NCI-H2171 treated with DMSO at 0.1 percent for 48 hours (cell line): ENCODE data around the gene ATP5PD.

Experiments
- DNase-seq: peaks from one replicate; lab custom pipeline; 2025; lab: John Stamatoyannopoulos, UW

The ATP5PD gene

DNA sequence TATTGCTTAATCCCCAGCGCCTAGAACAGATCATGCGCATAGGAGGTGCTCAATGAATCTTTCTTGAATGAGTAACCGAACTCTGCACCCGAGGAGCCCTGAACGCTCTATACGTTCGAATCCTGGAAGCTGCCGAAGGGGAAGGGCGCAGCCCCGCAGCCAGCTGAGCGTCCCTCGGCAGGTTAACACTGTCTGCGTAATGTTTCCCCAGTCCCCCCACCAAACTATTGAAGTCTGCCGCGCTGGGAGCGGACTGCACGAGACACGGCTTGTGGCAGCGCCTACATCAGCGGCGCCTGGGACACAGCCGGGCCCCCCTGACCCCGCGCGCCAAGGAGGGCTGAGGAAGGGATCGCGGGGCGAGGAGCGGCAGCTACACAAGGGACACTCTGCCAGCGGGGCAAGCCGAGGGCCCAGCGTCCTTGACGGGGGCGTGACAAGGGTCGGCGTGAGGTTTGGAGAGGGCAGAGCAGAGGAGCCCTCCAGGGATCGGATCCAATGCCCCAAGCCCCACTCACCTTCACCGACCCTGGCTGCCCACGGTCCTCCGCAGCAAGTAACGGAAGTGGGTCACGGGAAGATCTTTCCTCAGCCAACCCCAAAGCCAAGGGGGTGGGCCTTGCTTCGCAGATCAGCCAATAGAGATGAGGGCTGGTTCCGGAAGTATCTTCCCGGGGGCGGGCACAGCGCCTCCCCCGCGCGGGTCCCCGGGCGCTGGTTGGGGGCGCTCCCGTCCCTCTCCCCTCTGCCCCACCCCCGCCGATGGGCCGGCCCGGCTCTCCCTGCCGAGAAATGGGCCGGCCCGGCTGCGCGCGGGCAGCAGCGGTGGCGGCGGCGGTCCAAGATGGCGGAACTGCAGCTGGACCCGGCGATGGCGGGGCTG lies at the start of gene ATP5PD, which contains the start of gene KCTD2:
Gene ATP5PD (minus strand): TSS at position 563 of the 883 bp plus-strand sequence. CDS start 4,319 bp downstream, outside the sequence.
Gene KCTD2 (plus strand): TSS at position 819 of the 883 bp plus-strand sequence. CDS start 26 bp downstream, at position 845.
- peak; percentile 95 for DNase-seq

DNA sequence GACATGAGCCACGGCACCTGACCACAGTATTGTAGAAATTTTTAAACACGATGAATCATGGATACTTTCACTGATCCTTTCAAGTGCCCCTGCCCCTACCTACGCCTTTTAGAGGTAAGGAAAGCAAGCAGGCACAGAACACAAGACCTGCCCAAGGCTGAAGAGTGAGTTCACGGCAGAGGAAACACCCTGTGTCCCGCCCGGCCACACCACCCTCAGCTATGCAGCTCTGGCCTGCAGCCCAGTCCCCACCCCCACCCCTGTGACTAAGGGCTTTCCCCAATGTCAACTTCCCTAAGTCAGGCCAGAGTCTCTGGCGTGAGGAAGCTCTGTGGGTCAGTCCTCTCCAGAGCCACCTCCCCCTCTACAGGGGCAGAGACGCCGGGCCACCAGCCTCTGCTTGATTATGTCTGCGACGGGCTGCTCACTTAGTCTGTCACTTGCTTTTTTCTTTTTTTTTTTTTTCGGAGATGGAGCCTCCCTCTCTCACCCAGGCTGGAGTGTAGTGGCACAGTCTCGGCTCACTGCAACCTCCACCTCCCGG lies 49.4 kb upstream of the ATP5PD start:
- DNase-seq, result no peak

DNA sequence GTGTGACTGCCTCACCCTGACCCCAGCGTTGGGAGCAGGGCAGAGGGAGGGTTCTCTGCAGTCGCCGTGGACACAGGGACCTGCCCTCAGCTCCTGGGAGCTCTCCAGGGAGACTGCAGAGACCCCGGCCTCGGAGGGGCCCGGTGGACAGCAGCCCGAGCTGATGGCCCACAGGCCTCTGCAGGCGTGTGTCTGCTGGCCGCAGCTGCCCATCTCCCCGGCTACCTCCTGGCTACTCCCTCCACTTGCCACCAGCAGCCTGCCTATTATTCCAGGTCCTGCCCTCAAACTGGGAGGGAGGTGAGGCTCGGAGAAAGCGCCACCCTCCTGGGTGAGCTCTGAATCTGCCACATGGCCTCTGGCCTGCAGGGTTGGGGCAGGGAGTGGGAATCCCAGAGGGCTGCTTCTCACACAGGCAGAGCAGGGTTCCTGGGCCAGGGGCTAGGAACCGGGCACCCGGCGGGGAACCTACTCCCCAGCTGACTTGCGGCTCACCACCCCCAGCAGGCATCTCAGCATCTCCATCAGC lies 48.2 kb upstream of the ATP5PD start:
- DNase-seq, result no peak

DNA sequence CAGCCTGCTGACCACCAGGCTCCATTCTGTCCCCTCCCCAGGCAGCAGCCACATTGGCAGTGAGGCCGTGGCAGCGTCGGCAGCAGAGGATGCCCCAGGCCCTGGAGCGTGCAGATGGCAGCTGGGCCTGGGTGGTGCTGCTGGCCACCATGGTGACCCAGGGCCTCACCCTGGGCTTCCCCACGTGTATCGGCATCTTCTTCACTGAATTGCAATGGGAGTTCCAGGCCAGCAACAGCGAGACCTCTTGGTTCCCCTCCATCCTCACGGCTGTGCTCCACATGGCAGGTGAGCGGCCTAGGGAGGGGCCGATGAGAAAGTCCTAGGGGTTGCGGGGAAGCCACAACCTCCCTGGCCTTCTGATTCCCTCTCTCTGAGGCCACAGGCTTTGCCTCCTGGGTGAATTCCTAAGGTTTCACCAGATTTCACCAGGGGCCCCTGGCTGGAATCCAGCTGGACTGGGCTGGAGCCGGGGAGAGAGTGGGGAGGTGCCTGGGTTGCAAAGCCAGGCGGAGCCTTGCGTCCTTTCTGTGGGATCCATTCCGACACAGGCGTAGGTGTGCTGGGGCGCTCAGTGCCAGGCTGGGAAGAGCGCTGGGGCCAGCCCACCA lies 46.9 kb upstream of the ATP5PD start:
- DNase-seq, result no peak

DNA sequence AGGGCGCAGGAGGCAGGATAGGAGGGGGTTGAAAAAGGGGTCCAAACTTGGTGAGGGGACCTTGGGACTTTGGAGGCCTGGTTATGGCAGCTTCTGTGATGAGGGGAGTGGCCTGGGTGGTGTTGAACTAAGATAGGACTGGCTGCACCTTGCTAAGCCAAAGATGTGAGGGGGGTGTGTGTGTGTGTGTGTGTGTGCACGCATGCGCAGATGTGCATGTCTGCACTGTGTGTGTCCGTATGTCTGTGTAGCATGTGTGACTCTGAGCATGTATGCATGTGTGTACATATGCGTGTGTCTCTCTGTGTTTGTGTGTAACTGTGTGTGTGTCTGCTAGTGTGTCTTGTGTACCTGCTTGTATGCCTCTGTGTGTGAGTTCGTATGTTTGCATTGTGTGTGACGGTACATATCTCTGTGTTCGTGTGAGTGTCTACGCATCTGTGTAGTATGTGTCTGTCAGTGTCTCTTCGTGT lies 45.1 kb upstream of the ATP5PD start:
- DNase-seq, result no peak

DNA sequence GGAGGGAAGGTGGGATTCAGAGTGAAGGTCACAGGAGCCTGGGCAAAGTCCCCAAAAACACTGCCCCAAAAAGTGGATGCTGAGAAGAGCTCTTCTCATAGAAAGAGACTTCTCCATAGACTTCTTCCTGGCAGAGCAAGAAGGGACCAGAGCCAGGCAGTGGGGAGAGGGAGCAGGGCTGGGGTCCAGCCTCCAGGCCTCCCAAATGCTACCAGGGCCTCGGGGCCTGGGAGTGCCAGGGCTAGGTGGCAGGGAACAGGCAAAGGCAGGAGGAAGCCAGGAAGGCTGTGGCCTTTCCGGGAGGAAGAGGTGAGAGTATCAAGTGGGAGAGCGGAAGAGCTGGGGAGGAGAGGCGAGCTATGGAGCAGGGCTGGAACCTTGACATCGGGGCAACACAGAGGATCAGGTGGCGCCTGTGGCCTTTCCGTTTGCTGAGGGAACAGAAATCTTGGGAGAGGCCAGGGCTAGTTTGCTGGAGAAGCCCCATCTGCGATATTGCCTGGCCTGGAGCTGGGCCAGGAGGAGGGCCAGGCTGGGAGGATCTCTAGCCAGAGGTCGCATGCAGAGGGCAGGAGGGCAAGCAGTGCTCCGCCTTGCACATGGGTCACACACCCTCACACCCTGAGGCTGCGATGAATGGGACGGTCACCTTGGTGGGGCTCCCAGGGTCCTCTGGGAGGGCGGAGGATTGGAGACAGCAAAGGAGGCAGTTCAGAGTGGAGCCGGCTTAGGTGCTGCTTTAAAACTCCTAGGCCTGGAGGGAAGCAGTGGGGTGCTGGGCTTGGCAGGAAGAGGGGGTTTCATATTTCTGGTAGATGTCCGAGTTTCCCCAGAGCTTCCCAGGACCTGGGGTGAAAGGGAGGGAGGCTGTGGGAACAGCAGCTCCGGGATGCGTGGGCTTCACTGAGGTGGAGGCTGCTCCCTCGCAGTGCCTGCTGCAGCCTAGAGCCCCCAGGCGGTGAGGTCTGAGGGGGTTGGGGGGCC lies 44.4 kb upstream of the ATP5PD start:
- peak; percentile 7 for DNase-seq

DNA sequence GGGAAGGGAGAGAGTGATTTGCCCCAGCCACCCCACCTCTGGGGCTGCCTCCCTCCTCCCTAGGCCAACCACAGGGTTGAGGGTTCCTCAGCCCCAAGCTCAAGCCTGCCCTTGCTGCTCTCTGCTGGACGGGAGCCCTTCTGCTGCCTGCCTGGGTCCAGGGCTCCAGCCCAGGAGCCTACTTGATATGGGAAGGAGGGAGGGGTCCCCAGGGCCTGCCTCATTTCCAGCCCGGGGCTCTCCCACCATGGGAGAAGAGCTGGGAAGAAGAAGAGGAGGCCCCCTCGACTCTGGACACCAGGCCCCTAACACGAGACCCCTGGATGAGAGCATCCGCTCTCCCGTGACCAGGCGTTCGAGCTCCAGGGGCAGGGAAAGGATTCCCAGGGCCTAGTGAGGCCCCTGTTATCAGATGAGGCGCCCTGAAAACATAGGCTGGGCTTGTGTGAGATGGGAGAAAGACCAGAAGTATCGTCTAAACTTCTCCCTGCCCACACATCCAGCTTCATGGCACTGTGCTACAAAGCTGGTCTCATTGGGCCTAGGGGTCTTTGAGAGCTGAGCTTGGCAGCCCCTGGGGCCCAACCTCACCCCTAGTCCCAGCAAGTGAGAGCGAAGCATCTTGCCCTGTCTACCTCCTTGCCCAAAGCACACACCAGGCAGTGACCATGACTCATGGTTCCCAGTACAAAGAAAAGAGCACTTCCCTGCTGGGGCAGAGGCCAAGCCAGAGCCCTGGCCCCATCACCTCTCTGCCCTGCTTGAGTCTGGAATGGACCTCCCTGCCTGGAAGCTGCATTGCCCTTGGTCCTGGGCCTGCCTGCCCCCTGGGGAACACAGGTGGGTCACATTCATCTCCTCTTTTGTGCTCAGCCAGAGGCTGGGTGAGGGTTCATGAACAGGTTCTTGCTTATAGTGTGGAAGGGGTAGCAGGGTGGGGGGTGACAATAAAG lies 42.0 kb upstream of the ATP5PD start:
- no peak for DNase-seq

DNA sequence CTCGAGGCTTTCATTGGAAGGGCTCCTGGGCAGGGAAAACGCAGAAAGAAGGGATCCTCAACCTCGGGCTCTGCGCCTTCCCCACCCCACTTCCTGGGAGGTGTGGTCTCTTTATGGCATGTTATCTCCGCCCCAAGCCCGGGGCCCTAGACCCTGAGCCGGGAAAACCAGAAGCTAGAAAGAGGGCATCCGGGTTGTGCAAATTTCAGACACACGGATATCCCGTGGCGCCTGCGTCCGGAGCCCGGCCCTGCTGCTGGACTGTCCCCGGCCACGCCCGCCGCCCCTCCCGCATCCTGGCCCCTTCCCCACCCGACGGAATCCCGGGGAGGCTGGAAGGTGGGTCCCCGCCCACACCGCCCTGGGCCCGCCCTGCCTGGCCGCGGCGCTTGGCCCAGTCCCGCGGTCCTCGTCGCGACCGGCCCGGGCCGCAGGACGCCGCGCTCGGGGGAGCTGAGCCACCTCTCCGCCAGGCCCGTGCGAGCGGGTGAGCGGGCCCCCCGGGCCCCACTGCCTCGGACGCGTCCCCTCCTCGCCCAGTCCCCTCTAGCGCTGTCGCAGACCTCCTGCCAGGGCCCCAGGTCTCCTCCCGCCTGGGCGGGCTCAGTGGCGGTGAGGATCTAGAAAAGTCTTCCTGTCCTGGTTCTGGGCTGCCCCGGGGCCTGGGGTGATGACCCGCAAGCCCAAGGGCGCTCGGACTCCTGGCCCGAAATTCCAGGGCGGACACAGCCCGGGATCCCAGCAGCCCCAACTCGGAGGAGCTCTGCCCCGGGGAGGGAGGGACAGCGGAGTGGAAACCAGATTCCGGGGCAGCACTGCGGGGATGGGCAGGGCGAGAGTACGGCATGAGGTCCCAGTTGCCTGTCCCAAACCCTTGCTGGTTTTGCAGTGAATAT lies 41.0 kb upstream of the ATP5PD start, which contains the start of gene SLC16A5:
Gene SLC16A5 (plus strand): TSS at position 397 of the 896 bp plus-strand sequence. CDS start 5,683 bp downstream, outside the sequence.
- DNase-seq, result no peak

DNA sequence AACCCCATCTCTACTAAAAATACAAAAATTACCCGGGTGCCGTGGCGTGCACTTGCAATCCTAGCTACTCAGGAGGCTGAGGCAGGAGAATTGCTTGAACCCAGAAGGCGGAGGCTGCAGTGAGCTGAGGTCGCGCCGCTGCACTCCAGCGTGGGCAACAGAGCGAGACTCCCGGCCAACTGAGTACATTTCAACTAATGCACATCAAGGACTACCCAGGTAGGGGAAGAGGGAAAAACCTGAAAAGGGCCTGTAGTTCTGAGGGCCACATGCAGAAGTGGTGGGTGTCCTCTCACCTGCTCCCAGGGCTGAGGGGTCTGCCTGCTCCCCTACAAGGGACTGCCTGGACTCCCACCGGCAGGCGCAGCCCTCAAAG lies 40.4 kb upstream of the ATP5PD start:
- no peak for DNase-seq

DNA sequence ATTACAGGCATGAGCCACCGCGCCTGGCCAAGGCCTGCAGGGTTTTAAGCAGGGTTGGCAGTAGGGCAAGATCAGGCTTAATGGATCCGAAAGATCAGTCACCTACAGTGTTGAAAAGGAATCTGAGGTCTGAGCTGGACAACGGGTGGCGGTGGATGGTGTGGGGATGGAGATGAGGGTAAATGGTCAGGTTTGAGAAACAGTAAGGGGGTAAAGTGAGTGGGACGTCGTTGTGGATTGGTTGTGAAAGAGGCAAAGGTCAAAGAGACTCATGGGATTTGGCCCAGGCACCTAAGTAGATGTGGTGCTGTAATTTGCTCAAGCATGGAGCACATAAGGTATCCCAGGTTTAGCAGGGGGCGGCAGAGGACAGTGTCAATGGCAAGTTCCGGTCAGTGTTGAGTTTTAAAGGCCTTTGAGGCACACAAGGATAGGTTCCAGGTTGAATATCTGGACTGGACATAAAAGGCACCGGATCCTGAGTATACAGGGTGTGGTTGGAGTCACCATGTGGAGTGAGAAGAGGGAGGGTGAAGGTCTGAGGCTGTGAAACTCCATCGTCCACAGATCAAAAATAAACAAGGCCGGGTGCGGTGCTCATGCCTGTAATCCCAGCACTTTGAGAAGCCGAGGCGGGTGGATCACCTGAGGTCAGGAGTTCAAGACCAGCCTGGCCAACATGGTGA lies 39.9 kb upstream of the ATP5PD start:
- no peak for DNase-seq

DNA sequence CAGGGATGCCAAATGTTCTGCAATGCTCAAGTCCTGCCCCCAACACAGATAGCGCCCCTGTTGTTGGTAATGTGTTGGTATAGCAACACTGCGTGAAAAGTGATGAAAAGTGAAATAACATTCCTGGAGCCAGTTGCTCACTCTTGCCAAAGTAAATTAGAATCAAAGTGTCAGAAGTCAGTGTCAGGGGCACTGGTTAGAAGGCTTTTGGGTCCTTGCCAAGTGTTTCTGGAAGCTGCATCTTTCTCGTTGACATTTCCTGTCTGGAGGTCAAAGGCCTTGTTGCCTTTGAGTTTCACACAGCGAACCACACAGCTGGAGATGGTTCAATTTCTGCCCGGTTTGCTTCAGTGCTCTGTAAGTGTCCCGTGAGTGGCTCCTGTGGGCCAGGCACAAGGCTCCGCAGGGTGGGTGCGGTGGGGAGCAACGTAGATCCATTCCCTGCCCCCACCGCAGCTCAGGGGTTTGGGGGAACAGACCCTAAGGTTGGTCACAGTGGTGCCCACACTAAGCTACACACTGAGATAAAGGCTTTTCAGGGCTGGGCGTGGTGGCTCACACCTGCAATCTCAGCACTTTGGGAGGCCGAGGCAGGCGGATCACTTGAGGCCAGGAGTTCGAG lies 37.4 kb upstream of the ATP5PD start:
- DNase-seq, result no peak

DNA sequence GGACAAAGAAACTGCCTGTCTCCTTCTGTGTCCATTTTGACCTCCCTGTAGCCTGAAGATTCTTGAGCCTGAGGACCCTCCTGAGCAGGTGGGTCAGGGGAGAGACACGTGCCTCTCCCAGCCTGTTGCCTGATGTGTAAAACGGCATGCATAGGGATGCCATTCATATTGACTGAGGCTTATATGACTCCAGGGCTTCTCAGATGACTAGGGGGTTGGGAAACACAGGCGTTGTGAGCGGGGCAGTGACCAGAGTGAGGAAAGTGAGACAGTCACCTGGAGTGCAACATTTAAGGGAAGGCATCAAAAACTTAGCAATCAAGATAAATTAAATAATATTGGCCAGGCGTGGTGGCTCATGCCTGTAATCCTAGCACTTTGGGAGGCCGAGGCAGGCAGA lies 35.9 kb upstream of the ATP5PD start:
- no peak for DNase-seq

DNA sequence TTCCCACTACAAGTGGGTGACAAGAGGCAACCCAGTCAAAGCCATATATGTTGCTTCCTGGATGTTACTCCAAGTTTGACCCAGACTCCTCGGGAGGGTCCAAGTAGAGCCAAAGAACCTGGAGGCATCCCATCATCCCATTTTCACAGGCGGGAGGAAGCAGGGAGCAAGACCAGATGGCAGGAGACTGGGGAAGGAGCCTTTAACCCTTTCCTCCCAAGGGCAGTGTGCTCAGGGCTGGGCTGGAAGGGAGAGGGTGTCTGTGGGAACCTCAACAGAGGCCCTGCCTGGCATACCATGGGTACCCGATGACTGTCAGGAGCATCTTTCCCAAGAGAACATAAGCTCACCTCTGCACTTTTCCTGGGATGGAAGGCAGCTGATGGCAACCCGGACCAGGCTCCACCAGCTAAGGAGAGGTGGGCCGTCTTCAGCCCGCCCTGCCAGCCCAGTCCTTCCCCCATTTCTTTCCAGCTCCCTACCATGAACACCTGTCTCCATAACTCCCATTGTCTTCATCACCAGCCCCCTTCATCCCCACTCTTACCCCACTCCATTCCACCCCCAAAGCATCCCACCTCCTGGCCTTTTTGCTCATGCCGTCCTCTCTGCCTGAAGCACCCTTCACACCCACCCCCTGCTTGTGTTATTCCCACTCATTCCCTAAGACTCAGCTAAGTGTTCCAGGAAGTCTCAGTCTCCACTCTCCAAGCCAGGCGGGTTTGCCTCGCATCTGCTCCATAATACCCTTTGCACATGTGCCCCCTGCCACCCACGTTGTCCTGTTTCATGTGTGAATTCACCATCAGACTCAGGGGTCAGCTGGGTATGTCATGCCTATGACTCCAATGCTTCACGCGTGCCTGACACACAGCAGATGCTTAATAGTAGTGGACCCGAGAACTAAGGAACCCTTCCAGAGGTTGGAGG lies 35.1 kb upstream of the ATP5PD start:
- peak; percentile 24 for DNase-seq

DNA sequence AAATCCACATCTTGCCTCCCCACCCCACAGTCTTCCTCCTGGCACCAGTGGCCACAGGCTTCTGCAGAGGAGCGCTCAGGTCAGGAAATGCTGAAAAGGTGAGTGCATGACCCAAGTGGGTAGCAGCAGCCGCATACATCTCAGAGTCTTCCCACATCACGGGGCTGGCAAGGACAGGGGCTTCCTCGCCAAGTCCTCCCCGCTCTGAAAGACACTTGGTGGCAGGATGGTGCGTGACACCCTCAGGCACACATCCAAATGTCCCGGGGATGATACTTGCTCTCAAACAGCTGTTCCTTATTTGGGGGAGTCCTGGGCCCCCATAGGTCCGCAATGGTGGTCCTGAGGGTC lies 32.2 kb upstream of the ATP5PD start:
- DNase-seq, result no peak

DNA sequence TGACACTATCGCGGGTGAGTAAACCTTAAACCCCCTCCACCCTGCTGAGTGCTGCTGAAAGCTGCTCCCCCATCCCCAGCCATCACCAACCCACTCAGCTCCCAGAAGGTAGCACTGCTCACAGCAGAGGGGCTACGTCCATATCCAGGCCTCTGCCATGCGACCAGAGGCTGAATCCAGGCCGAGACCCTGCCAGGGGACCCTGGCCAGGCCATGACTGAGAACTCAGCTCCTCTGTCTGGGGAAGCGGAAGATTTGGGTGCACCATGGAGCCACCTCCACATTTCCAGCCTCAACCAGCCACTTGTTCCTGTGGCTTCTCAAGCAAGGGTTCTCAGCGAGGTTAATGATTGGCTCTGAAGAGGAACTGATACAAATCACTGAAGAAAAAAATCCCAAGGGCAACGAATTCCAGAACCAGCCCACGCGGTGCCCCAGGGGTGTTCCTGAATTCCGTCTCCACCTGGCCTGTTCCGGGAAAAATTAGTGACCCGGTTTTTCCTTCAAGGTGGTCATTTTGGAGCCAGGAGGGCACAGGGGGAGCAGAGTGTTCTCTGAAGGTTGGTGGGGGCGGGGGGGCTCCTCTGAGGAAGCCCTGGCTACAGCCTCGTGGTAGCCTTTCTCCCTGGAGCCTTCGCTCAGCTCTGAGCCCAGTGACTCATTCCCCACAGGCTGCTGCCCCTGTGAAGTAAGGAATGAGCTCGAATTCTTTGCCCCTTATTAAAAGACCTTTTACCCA lies 31.7 kb upstream of the ATP5PD start:
- no peak for DNase-seq
